ENCODE measurements around the gene ELFN1.

DNA sequence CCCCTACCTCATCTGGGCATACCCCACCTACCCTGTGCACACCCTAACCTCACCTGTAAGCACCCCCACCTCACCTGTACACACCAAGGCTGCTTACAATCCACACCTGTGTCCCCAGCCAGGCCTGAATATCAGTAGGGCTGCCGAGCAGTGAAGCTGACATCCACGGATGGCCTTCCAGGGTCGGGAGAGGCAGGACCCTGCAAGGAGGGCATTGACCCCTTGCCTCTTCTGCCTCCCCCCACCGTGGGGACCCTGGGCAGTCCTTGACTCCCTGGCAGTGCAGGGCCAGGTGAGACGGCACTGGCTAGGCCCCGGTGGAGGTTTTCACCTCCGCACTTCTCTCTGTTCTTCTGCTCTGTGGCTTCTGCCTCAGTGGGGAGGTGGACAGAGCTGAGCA, 37.6 kb upstream of the ELFN1 start:
- TF ChIP-seq, protein P1, sequence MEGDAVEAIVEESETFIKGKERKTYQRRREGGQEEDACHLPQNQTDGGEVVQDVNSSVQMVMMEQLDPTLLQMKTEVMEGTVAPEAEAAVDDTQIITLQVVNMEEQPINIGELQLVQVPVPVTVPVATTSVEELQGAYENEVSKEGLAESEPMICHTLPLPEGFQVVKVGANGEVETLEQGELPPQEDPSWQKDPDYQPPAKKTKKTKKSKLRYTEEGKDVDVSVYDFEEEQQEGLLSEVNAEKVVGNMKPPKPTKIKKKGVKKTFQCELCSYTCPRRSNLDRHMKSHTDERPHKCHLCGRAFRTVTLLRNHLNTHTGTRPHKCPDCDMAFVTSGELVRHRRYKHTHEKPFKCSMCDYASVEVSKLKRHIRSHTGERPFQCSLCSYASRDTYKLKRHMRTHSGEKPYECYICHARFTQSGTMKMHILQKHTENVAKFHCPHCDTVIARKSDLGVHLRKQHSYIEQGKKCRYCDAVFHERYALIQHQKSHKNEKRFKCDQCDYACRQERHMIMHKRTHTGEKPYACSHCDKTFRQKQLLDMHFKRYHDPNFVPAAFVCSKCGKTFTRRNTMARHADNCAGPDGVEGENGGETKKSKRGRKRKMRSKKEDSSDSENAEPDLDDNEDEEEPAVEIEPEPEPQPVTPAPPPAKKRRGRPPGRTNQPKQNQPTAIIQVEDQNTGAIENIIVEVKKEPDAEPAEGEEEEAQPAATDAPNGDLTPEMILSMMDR (IDR thresholded peaks at IDR 0.05; ENCODE audit: borderline replicate concordance, extremely low read depth, low read length, poor library complexity, severe bottlenecking): no peak
- no peak for TF ChIP-seq EZH2 (IDR thresholded peaks at IDR 0.05; ENCODE audit: borderline replicate concordance, low read depth, low read length, severe bottlenecking)

Measured in DND-41 (cell line).